CD14-positive monocyte (primary cell): Measurements from ENCODE around the gene TIMP2. TPM values are rescaled to one million over a fixed set of nuclear protein-coding genes. Genes with fewer than 3 reads are reported as not detected.
A peak's percentile ranks its signal among the peaks of the same experiment; 100 is the strongest.

Experiments used
- DNase-seq, 3 donors: peaks; one replicate each; pipeline ENCODE4 v3.0.0-alpha.2; 2011 to 2022
- H2AFZ ChIP-seq: 2 replicates; pipeline ENCODE4 v1.6.0; 2012; ENCODE audit warnings: mild to moderate bottlenecking, low read depth, low read length, inconsistent platforms; ENCODE audit not compliant: insufficient read depth, poor library complexity, severe bottlenecking
- H3K27ac ChIP-seq, 2 donors: 1 replicate in 1 of 2; 2 replicates in 1 of 2; pipeline ENCODE4 v1.5.1; 2012 to 2013; ENCODE audit warnings: low read length in 2 of 2, control low read depth in 1 of 2, inconsistent platforms in 1 of 2, low read depth in 1 of 2, mild to moderate bottlenecking in 1 of 2
- H3K27me3 ChIP-seq, 2 donors: one replicate each; pipeline versions ENCODE4 v1.6.0 to v1.6.1; 2011 to 2013; ENCODE audit warnings: low read length in 2 of 2; ENCODE audit not compliant: control insufficient read depth in 2 of 2, insufficient read depth in 2 of 2
- H3K36me3 ChIP-seq, 2 donors: replicated peaks in 1 of 2; 1 replicate in 1 of 2; 2 replicates in 1 of 2; pipeline versions ENCODE4 v1.5.1 to v1.6.1; 2012 to 2013; ENCODE audit warnings: low read length in 2 of 2, control low read depth in 1 of 2, inconsistent platforms in 1 of 2, mild to moderate bottlenecking in 1 of 2; ENCODE audit not compliant: insufficient read depth in 2 of 2, control insufficient read depth in 1 of 2
- H3K4me1 ChIP-seq, 2 donors: 1 replicate in 1 of 2; 2 replicates in 1 of 2; pipeline versions ENCODE4 v1.5.1 to v1.6.1; 2012 to 2013; ENCODE audit warnings: low read length in 2 of 2, control low read depth in 1 of 2, inconsistent platforms in 1 of 2, mild to moderate bottlenecking in 1 of 2, moderate library complexity in 1 of 2; ENCODE audit not compliant: insufficient read depth in 2 of 2, control insufficient read depth in 1 of 2
- H3K4me2 ChIP-seq: replicated peaks from 2 replicates; pipeline ENCODE3; 2012; ENCODE audit warnings: low read length, moderate library complexity, mild to moderate bottlenecking; ENCODE audit not compliant: poor library complexity, severe bottlenecking; ENCODE audit errors: extremely low read depth
- H3K4me3 ChIP-seq, 3 experiments: fragments of 200-600 bp in 1 of 3; sonication (generic) in 1 of 3; replicated peaks in 1 of 3; 1 replicate in 2 of 3; 2 replicates in 1 of 3; pipeline ENCODE4 v1.5.1; 2011 to 2013; ENCODE audit warnings: low read length in 3 of 3, mild to moderate bottlenecking in 3 of 3, control low read depth in 2 of 3, low read depth in 2 of 3, inconsistent platforms in 1 of 3, moderate library complexity in 1 of 3
- H3K79me2 ChIP-seq: 2 replicates; pipeline ENCODE4 v1.6.0; 2012; ENCODE audit warnings: mild to moderate bottlenecking, control low read depth, inconsistent platforms, low read length, moderate library complexity; ENCODE audit not compliant: insufficient read depth
- H3K9ac ChIP-seq: 2 replicates; pipeline ENCODE4 v1.6.0; 2017; ENCODE audit warnings: low read length, mild to moderate bottlenecking; ENCODE audit not compliant: insufficient read depth, poor library complexity, severe bottlenecking
- H3K9me3 ChIP-seq, 2 donors: replicated peaks in 1 of 2; 1 replicate in 1 of 2; 2 replicates in 1 of 2; pipeline versions ENCODE4 v1.5.1 to v1.6.1; 2012 to 2013; ENCODE audit warnings: low read length in 2 of 2, control low read depth in 1 of 2; ENCODE audit not compliant: control insufficient read depth in 1 of 2, insufficient read depth in 1 of 2
- H4K20me1 ChIP-seq: 2 replicates; pipeline ENCODE4 v1.6.0; 2012; ENCODE audit warnings: mild to moderate bottlenecking, low read length, control low read depth, moderate library complexity; ENCODE audit not compliant: insufficient read depth
- H3K27ac Mint-ChIP-seq, 7 donors: one replicate each; pipeline ENCODE4 v1.8.0; 2020; ENCODE audit warnings: mild to moderate bottlenecking in 7 of 7, mixed read lengths in 7 of 7, moderate library complexity in 6 of 7, inconsistent platforms in 2 of 7
- H3K27me3 Mint-ChIP-seq, 3 donors: one replicate each; pipeline ENCODE4 v1.8.0; 2021 to 2022; ENCODE audit warnings: low read depth in 3 of 3, mild to moderate bottlenecking in 3 of 3, mixed read lengths in 3 of 3, moderate library complexity in 3 of 3, inconsistent platforms in 1 of 3
- H3K36me3 Mint-ChIP-seq, 2 donors: one replicate each; pipeline ENCODE4 v1.8.0; 2020; ENCODE audit warnings: mixed read lengths in 2 of 2, inconsistent platforms in 1 of 2, mild to moderate bottlenecking in 1 of 2
- H3K4me1 Mint-ChIP-seq: one replicate; pipeline ENCODE4 v1.8.0; 2020; ENCODE audit warnings: mild to moderate bottlenecking, mixed read lengths
- H3K4me3 Mint-ChIP-seq, 2 donors: one replicate each; pipeline ENCODE4 v1.8.0; 2020; ENCODE audit warnings: mild to moderate bottlenecking in 2 of 2, mixed read lengths in 2 of 2, moderate library complexity in 1 of 2
- H3K9me3 Mint-ChIP-seq, 7 donors: one replicate each; pipeline ENCODE4 v1.8.0; 2020 to 2022; ENCODE audit warnings: mixed read lengths in 7 of 7, mild to moderate bottlenecking in 6 of 7, moderate library complexity in 6 of 7, inconsistent platforms in 2 of 7
- CTCF ChIP-seq: fragments of 200-600 bp; IDR thresholded peaks from one replicate; pipeline ENCODE4 v1.8.0; 2022; ENCODE audit warnings: antibody characterized with exemption, mild to moderate bottlenecking
- WGBS: methylation state at CpG from one replicate; pipeline ENCODE4 v1.1.5; 2013; ENCODE audit warnings: missing lambda C conversion rate; ENCODE audit not compliant: insufficient coverage; 5-methylcytosine and 5-hydroxymethylcytosine counted together
- intact Hi-C, 2 donors: fragments of 100-400 bp; cut with micrococcal nuclease; formaldehyde crosslinking; loops; one replicate each; pipeline versions ENCODE4 v1.15.0 to v1.15.1; 2023
- polyA plus RNA-seq, 3 donors: library from polyadenylated mRNA; depleted of rRNA in 1 of 3; unstranded in 2 of 3; stranded (reverse) in 1 of 3; fragments of 300-500 nt in 2 of 3; fragments of >200 nt in 1 of 3; fragmentation: Illumina TruSeq in 2 of 3; gene quantifications; 1 replicate in 2 of 3; 2 replicates in 1 of 3; pipeline ENCODE4 v1.2.3, GENCODE V29; 2012 to 2021

The TIMP2 gene
- polyA plus RNA-seq, 3 donors = 4.5 to 101 (median 6.4) TPM

- Histone ChIP-seq H3K27ac (no peak overlapping the region), H3K9ac (no peak overlapping the region), H2AFZ (no peak overlapping the region), H3K9me3 (no peaks in the 10 kb centered on the region), H3K36me3 (peaks cover 68 to 81% of the 10 kb centered on the region in 2 donors), H4K20me1 (peaks cover 33% of the 10 kb centered on the region), H3K27me3 (no peaks in the 10 kb centered on the region), H3K79me2 (no peaks in the 10 kb centered on the region), H3K4me1 (peaks cover 23 to 25% of the 10 kb centered on the region in 2 donors), H3K4me2 (no peak overlapping the region), H3K4me3 (no peak overlapping the region)
- WGBS = 96% methylated on average over 14 of the region's 14 CpGs
- no peak for TF ChIP-seq CTCF
- intact Hi-C loops = loop anchor here in 1 of 2 donors (5.0 kb wide), 1 partner anchor 35 kb away; no protein-coding TSS in a partner anchor
- H3K9me3 Mint-ChIP-seq = peaks cover 0 to 2% (median 0%) of the 10 kb centered on the region in 7 donors
- peaks cover 84 to 90% of the 10 kb centered on the region in 2 donors for H3K36me3 Mint-ChIP-seq
- no peak for DNase-seq
- no peak overlapping the region for H3K4me3 Mint-ChIP-seq
- peaks cover 33% of the 10 kb centered on the region for H3K4me1 Mint-ChIP-seq
- peak overlapping the region in 1 of 7 donors; percentile 37 for H3K27ac Mint-ChIP-seq
- peaks cover 0 to 2% (median 0%) of the 10 kb centered on the region in 3 donors for H3K27me3 Mint-ChIP-seq
Measured at GRCh38 chr17:78822552-78822951, 102.6 kb downstream of the TIMP2 start.

DNA sequence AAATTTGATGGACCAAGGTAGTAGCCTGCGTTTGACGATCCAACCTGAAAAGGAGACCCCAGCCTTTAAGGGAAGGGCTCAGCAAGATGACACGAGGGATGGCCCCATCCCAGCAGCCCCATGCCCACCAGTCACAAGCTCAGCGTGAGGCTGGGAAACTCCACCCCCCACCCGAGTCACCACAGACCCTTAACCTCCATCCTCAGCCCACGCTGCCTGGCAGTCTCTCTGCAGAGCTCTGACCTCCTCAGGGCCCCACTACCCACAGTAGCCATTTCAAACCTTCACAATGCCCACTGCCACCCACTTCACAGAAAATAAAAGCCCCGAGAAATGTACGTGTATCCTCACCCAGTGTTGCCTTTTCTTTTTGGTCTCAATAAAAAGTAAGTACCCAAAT is 103.2 kb downstream of the TIMP2 start:
- H3K9me3 Mint-ChIP-seq = peaks cover 0 to 2% (median 0%) of the 10 kb centered on the region in 7 donors

More for the DNA sequence above, 103.2 kb downstream of the TIMP2 start:
- Histone ChIP-seq H4K20me1 (peaks cover 33% of the 10 kb centered on the region), H2AFZ (no peak overlapping the region), H3K4me3 (no peak overlapping the region), H3K4me2 (no peak overlapping the region), H3K4me1 (peaks cover 18 to 19% of the 10 kb centered on the region in 2 donors), H3K27me3 (no peaks in the 10 kb centered on the region), H3K27ac (no peak overlapping the region), H3K36me3 (peaks cover 74 to 87% of the 10 kb centered on the region in 2 donors), H3K9me3 (no peaks in the 10 kb centered on the region), H3K79me2 (no peaks in the 10 kb centered on the region), H3K9ac (no peak overlapping the region)
- Mint-ChIP-seq H3K27ac (no peak overlapping the region), H3K36me3 (peaks cover 84 to 91% of the 10 kb centered on the region in 2 donors), H3K4me3 (no peak overlapping the region), H3K4me1 (peaks cover 28% of the 10 kb centered on the region), H3K27me3 (peaks cover 0 to 2% (median 0%) of the 10 kb centered on the region in 3 donors)
- intact Hi-C loops = loop anchor here in 1 of 2 donors (5.0 kb wide), 1 partner anchor 35 kb away; no protein-coding TSS in a partner anchor
- WGBS = 94% methylated on average over 6 of the region's 8 CpGs
- TF ChIP-seq CTCF = no peak
- no peak for DNase-seq
